NCI-H460 (cell line): ENCODE data around the gene CPVL. TPM values are rescaled to one million over a fixed set of nuclear protein-coding genes. Genes with fewer than 3 reads are reported as not detected.

Source experiments
- DNase-seq: peaks from one replicate; pipeline ENCODE4 v3.0.0-alpha.2; 2016; ENCODE audit warnings: low read depth; ENCODE audit errors: extremely low read depth
- total RNA-seq: library from RNA; depleted of rRNA; stranded (reverse); fragments of >200 nt; shearing (Covaris generic); gene quantifications from 2 replicates; pipeline ENCODE4 v1.2.3, GENCODE V29; 2014

The CPVL gene
- total RNA-seq, 1 experiment from 2014 or later: 33.0 TPM

DNA sequence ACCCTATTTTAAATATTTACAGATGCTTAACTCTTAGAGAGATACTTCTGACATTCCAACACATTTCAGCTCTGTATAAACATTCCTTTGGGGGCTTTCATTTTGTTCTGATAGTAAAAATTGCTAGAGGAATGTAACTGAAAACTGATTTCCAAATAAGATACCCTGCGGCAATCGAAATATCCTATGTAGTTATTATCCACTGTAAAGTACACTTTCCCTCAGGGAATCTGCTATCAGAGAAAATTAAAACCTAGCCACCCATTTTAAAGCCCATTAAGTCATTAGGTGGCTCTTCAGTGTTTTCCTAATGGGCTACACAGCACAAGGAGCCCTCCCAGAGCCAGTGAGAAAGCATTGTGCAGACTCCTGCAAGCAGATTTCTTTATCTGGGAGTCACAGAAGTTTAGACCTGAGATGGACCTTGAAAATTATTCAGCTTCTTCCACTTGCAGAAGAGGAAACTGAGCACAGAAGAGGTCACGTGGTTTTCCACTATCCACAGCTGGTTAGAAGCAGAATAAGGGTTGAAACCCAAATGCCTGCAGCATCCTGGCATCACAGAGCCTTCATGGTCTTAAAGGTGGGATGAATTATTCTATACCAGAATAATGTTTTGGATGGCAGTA lies 12.6 kb upstream of the CPVL start:
- no peak for DNase-seq

DNA sequence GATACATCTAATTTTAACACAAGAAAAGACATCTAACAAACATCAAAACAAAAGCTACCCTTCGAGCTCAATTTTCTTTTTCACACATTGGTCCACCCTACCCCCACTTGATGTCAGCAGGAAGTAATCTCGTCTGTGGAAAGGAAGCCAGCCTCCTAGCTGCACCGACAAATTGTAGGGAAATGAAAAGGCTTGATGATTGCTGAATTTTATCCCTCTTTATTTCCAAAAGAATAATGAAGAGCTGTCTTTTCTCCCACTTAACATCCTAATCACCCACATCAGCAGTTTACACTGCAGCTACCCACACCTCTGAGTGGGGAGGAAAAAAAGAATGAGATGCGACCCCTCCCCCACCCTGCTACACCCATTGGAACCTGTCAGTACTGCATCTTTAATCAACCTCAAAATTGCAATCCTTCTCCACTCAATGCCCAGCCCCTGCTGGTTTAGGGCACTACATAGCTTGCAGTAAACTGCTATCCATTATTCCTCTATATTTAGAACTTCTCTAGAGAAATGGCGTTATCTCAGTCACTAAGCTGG lies 10.6 kb upstream of the CPVL start:
- no peak for DNase-seq

DNA sequence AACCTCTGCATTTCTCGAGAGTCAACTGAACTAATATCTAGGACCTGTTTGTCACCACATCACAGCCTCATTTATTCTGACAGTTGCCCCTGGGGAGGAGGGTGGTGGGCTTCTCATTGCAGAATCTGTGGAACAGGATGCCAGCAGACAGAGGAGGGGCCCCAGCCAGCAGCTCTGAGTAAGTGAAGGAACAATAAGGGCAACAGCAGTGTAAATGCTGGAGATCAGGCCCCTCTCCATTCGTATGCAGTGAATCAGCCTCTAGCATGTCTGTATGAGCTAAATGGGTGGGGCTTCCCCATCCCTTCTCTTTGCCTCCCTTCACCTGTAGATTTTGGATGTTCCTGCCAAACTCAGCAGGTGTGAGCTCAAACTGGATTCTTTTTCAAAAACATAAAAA lies 7.7 kb upstream of the CPVL start:
- DNase-seq: no peak

DNA sequence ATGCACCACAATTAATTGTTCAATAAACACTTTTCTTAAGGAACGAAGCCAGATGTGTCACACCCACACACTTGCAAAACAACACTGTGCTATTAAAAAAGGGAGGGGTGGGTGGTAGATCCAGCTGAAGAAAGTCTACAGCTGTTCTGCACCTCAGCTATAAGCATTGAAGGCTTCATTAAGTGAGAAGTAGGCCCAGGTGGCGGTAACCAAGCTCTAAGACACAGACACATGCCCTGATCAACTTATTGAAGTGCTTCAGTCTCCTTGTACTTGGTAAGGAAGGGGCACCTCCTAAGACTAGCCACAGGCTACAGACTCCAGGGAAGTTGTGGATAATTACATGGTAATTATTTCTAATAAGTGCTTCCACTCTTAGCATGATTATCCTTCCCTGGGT lies 4.5 kb upstream of the CPVL start:
- DNase-seq: no peak

DNA sequence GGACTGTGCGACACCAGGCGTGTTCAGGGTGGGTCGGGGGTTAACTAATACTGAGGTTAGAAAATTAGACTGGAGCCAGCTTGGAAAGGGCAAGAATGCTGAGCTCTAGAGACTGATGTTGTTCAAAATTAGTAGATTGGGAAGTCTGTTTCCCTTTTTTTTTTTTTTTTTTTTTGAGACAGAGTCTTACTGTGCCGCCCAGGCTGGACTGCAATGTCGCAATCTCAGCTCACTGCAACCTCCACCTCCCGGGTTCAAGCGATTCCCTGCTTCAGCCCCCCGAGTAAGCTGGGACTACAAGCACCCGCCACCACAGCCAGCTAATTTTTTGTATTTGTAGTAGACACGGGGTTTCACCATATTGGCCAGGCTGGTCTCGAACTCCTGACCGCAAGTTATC lies 2.7 kb upstream of the CPVL start:
- no peak for DNase-seq

DNA sequence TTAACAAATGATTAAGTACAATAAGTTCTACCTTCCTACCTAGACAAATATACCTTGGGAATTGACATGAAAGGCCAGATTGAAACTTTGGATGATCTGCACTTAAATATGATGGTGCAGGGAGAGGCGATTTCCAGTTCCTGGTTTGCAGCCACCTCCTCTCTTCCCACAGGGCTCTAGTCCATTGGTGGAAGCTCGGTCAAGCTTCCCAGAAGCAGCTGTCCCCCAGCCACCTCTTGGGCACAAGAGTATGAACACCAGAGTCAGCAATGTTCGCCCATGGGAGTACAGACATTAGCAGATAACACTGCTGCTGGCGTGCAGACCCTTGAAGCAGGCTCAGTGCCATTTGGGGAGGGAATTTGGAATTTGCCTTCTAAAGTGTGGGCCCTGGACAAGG lies 1.5 kb upstream of the CPVL start:
- DNase-seq: no peak

DNA sequence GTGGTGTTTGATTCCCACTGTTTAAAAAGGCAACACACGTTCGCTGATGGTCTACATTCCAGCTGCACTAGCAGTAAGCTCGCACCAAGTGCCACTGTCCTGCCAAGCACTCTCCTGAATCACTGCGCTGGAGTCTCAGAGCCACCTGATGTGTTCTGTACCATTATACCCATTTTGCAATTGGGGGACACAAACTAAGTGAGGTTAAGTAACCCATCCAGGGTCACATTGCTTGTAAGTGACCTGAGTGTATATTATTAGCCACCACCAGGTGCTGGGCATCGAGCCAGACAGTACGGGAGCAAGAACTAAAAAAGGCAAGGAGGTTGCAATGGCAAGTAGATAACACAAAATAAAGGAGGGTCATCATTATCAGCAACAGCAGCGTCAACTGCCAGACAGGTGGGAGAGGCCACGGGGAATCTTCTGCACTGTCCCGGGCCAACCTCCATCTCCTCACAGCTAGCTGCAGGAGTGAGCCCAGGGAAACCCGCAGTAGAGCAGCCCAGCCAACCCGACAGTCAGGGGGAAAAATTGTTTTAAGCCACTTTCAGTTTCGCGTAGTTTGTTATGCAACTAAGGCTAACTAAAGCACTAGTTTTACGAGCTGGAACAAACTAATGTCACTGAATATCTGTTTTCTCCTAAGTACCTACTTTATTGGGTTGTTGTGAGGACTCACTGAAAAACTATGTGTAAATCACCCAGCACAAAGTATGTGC lies 712 bp upstream of the CPVL start:
- no peak for DNase-seq

DNA sequence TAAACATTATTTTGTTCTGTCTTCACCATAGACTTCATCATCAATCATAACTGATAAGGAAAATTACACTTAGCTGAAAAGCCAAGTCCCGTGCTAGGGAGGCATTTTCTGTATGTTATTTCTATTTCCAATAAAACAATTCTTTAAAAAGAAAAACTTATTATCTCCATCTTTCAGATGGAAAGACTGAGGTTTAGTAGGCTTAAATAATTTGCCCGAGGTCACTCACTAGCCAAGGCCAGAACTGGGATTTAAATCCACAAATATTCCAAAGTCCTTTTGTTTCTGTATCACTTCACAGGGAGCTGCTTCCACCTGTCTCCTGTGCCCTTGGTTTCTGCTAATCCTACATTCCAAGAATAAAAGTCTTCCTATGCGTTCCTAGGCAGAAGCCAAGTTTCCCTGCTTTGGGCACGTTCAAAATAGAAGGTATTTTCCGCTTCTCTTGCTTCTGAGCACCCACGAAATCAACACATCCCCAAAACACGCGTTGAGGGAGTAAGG lies 732 bp downstream of the CPVL start:
- DNase-seq: no peak

DNA sequence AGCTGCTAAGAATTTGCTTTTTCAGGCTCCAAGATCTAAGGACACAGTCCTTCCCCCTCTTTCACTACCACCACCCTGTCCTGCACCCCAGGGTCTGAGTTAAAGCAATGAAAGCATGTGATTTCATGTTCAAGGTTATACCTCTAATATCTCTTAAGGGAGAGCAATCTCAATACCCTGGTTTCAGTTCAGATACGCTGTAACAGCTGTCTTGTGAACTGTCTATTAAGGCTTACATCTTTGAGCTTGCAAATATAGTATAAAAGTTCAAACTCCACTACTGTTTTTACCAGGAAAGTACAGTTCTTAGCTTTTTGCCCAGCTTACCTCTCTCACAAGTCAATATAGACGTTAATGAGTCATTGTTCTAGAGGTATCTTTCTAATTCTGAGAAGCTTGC lies 2.6 kb downstream of the CPVL start:
- DNase-seq: no peak

DNA sequence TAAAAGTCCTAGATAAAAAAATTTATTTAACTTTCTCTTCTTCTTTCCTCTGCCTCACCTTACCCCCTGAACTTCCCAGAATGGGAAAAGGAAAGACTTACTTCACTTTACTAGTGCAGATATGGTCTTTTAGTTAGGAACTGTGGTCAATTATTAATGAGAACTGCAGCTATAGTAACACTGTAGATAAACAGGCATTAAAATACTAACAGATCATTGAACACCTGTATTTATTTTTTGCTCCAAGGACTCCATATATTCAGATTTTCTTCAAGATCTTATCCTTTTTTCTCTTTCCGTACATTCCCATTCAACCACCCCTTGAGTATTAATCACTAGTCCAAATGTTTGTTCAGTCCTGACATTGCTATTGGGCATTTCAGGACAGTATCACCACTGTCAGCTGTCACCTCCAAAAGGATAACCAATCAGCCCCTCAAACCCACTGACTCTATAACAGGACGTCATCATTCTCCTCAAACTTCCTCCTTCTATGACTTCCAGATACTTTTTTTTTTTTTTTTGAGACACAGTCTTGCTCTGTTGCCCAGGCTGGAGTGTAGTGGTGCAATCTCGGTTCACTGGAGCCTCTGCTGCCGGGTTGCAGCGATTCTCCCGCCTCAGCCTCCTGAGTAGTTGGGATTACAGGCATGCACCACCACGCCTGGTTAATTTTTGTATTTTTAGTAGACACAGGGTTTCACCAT lies 4.2 kb downstream of the CPVL start:
- DNase-seq: no peak

DNA sequence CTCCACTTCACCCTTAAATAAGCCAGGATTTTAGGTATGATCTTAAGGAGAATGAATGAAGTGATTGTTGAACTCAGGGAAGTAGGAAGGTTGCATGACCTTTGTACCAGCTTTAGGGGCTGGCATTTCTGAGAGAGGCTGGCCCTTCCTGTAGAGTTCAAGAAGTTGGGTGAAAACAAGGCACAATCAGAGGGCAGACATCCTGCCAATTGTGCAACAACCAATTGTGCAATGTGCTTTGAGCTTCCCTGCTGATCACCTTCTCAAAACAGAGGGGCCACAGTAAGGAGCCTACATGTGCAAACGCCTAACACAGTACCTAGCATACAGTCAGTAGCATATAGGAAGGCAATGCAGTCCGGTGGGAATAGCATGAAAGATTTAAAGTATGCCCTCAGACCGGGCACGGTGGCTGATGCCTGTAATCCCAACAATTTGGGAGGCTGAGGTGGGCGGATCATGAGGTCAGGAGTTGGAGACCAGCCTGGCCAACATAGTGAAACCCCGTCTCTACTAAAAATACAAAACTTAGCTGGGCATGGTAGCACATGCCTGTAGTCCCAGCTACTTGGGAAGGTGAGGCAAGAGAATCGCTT lies 5.4 kb downstream of the CPVL start:
- no peak for DNase-seq

DNA sequence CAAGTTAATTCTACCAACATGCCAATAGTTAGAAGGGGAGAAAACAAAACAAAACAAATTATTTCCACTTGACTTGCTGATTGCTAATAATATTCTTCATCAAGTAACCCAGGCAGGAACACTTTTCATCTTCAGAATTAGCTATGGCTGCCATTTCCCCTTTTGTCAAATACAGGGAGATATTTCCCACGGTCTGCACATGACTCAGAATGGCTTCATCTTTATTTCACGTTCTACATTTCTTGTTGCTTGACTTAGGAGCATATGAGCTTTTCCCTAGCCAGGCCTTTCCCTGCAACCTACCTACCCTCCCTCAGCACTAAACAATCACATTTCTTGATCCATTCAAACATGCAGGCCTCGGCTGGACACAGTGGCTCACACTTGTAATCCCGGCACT lies 6.5 kb downstream of the CPVL start:
- no peak for DNase-seq

DNA sequence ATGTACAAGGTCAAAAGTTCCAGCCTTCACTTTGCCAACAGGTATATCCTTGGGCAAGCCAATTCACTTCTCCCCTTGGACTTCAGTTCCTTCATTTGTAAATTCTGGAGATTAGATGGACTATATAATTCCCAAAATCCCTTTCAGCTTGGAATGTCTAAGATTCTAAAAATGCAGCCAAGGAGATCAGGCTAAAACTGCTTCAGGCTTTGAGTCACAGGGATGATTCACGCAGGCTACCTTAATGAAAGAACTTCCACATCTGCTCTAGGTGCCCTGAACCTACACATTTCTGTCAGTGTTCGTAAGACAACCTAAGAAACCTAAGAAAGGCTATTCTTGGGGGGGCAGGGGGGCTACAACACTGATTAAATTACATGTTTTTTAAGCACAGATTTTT lies 7.1 kb downstream of the CPVL start:
- no peak for DNase-seq

DNA sequence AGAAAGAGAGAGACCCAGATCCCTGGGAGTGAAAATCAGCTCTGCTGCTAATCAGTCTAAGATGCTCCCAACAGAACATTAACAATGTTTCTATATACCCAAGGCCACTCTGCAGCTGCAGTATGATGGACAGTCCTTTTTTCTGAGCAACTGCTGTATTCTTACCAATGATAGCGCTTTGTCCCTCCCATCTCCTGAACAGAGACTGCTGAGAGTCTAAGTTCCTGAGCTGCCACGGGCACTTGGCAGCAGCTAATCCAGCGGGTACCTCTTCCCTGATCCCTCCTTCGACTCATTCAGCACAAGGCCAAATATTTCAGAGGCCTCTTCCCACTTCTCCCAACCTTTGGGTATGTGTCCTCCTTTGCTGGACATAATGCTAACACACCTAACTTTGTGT lies 7.7 kb downstream of the CPVL start:
- no peak for DNase-seq

DNA sequence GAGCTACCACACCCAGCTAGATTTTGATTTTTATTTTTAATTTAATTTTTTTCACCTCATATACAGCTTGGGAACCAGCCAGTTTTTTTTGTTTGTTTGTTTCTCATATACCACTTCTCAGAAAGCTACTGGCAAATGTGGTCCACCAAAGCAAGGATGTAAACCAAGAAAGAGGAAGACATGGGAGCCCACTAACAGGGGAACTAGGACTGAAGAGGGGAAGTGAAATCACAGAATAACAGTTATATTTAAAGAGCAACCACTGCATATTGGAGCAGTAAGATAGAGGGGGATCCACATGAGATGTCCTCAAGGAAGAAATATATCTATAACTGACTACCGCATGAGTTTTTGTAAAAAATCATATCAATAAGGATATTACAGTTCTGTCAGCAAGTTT lies 10.5 kb downstream of the CPVL start:
- DNase-seq: no peak

DNA sequence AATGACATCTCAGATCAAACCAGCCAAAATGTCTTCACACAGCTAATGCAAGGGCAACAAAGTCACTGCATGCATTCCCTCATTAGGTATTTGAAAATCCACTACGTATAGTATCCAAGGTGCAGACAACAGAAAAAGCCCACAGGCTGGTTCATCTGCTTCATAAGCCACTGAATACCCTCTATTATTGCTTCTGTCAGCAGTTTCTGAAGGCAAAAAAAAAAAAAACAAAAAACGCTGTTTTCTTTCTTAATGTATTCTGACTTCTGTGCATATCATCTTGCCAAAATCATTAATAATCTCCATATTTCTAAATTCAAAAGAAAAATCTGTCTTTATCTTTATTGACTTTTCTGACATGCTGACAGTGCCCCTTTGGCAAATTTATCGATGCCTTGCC lies 13.4 kb downstream of the CPVL start:
- DNase-seq: no peak

DNA sequence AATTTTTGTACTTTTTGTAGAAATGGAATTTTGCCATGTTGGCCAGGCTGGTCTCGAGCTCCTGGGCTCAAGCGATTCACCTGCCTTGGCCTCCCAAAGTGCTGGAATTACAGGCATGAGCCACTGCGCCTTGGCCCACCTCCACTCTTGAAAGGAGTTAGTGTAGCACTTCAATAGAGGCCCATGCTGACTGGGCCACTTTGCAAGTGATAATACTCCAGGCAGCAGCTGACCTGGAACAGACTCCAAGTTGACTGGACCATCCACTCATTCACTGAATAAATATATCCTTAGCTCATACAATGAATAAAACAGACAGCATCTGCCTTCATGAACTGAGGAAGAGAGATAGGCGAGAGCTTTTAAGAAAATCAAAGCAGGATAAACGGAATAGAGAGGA lies 14.7 kb downstream of the CPVL start:
- DNase-seq: no peak

DNA sequence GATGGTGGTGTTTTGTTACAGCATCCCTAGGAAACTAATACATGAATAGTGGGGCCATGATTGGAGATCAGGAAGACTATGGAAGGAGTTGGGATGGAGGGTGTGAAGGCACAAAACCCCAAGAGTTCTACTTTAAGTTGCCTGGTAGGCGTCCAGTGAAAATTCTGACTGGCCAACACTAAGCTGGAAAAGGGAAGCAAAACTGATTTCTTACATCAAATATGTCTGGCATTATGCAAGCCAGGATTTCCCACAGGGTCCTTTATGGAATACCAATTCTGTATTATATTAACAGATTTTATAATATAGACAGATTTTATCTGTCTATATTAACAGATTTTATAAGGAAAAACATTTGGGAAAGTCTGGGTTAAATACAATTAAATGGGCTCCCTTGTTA lies 16.2 kb downstream of the CPVL start:
- DNase-seq: no peak

DNA sequence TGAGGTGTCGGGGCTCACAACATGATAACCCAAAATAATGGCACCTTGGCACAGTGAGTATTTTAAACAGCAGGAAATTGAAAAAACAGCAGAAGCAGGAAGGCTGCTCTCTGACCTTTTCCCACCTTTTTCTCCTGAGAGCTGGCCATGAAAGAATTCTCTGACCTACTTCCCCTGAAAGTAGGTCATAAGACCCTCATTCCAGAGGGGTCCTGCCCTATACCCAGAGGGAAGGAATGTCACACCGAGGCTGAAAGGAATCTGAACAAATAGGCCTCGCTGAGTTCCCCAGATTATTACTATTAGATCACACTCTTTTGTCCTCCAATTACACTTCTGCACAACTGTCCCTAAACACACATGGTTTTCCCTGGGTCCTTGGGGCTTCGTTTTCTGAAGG lies 18.8 kb downstream of the CPVL start:
- DNase-seq: no peak

DNA sequence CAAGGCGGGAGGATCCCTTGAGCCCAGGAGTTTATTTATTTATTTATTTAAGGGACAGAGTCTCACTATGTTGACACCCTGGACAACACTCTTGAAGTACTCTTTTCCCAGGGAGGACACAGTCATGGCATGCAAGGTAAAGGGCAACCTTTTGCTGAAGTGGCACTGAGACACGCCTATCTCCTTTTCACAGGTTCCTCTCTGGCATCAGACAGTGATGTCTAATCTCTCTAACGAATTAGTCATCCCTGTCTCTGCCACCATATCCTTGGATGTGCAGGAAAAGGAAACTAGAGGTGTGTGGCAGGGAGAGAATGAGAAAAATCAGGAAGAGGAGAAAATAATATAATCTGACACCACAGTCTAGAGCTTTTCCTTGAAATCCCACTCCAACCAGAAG lies 19.5 kb downstream of the CPVL start:
- DNase-seq: no peak

DNA sequence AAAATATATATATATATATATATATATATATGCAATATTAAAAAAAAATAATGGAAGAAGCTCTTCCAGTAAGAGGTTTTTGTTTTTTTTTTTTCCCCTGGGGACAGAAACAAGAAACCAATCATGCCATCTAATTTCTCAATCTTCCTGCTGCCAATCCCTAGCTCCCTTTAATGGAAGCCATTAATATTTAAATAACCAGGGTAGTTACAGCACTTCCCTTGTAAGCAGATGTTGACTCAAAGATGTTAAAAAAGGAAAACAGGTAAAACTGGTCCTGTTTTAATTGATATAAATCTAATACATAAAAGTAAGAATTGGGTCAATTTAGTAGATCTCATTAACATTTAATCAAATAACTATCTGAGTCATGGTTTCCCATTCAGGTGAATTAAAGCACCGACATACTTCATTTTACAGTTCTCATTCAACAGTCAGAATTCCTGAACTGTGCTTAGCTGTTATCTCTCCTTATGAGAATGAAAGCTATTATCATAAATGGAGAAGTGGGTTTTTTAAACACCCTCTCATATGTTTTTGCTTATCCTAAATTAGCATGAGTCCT lies 22.6 kb downstream of the CPVL start:
- no peak for DNase-seq
